Dermis microvascular lymphatic vessel endothelial cell (primary cell): Measurements from ENCODE around the gene SALL4. TPM values are rescaled to one million over a fixed set of nuclear protein-coding genes. Genes with fewer than 3 reads are reported as not detected.
"Not testable (repeated sequence)": the region's sequence is repeated elsewhere in the genome, so short reads cannot be mapped to it uniquely, and the experiment has no call there.

Source experiments
- DNase-seq, 2 donors: peaks; one replicate each; pipeline versions ENCODE4 v3.0.0 to v3.0.0-alpha.2; 2010; ENCODE audit warnings: low read depth in 2 of 2
- total RNA-seq: library from RNA; depleted of rRNA; stranded (reverse); fragments of >200 nt; gene quantifications from 2 replicates; pipeline ENCODE4 v1.2.1, GENCODE V29; 2014

The SALL4 gene
- total RNA-seq, 1 donor from 2014 or later = 0.26 TPM

DNA sequence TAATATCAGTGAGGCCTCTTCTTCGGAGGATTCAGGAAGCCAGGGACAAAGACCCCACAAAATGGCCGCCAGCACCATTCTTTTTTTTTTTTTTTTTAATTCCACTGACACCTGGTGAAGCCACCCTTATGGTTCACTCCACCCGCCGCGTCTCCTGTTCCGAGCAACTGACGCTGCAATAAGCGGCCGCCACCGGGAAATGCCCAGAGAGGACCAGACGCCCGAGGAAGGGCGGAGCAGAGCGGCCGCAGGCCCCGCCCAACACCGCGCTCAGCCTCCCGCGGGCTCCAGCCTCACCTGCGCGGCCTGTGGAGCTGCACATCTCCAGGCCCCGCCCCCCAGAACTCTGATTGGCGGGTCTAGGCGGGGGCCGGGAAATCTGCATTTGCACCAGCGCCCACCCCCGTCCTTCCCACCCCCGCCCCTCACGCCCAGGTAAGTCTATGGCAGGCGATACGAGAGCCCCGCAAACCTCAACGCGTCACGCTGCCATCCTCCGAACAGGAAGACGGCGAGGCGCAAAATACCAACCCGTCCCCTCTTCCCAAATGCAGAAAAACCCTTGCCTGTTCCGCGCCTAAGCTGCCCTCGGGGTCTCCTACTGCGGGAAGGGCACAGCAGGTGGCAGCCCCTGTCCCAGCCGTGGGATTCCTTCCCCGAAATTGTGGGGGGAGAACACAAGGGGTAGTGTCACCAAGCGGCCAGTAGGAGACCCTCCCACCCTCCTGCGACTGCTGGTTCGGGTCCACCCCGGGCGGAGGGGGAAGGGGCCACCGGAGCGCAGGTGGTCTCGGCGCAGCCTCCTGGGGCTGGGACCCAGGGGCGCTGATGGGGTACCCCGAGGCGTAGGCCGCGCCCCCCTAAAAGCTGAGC is 35.1 kb downstream of the SALL4 start:
- DNase-seq = peak; percentile 43 to 81

DNA sequence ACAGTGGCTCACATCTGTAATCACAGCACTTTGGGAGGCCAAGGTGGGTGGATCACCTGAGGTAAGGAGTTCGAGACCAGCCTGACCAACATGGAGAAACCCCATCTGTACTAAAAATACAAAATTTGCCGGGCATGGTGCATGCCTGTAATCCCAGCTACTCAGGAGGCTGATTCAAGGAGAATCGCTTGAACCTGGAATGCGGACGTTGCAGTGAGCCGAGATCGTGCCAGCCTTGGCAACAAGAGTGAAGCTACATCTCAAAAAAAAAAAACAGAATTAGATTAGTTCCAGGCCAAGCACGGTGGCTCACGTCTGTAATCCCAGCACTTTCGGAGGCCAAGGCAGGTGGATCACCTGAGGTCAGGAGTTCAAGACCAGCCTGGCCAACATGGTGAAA is 36.9 kb downstream of the SALL4 start:
- DNase-seq = not testable (repeated sequence)

DNA sequence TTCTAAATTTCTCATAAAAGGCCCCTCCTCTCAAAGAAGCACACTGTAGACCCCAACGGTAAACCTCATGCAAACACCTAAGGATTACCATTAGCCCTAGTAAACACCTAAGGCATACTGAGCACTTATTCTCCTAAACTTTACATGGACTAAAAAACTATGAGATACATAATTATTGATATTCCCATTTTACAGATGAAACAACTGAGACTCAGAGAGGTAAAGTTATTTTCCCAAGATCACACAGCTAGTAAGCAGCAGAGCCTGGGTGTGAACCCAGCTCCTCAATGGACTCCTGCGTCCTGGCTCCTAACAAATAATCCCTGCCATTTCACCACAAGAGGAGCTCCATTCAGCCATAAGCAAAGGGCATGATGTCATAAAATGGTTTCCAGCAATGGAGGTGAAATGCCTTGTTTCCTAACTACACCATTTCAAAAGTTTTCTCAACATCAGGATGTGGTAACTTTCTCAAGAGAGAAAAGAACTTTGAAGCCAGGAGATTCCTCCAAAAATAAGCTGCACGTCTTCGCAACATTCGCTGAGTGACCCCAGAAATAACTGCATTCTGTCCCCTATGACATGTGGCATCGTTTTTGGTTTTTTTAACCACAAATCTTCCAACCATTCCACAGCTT is 38.2 kb downstream of the SALL4 start:
- no peak for DNase-seq

DNA sequence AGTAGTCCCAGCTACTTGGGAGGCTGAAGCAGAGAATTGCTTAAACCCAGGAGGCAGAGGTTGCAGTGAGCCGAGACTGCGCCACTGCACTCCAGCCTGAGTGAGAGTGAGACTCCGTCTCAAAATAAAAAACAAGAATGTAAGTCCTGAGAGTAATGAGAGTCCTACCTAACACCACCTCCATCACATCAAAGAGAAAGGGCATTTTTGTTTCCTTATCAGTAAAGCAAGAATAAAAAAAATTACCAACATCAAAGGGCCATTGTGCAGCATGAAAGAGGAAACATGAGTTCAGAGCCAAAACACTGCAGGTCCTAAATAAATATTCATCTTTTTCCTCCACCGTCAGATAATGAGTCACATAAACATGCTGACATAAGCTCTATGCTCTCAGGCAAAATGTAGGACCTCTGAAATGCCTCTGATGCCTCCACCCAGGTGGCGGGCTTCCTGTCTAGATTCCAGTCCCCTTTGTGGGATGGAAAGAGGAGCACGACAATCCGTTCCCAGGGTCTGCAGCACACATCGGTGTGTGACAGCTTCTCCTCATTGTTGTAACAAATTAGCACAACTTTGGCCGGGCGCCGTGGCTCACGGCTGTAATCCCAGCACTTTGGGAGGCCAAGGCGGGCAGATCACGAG is 41.3 kb downstream of the SALL4 start:
- peak; percentile 95 for DNase-seq

DNA sequence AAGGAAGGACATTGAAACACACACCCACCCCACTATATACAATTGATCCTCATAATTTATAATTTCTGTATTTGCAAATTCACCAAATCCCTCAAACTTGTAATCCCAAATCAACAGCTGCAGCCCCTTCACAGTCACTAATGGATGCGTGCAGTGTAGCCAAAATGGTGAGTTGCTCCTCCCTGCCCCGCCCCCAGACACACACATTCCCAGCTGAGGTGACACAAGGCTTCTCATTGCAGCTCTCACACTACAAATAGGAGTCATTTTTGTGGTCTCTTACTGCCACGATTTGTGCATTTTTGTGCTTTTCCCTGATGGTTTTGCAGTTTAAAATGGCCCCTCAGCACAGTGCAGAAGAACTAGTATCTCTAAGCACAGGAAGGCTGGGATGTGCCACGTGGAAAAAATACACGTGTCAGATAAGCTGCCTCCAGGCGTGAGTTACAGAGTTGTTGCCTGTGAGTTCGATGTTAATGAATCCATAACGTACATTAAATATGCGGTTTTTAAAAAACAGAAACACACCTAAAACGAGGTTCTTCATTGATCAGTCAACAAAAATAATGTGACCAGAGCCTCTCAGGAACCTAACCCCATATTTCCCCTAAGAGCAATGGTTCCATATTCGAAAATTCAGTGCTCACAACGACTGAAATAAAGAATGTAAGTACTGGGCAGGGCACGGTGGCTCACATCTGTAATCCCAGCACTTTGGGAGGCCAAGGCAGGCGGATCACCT is 42.4 kb downstream of the SALL4 start:
- DNase-seq = no peak

DNA sequence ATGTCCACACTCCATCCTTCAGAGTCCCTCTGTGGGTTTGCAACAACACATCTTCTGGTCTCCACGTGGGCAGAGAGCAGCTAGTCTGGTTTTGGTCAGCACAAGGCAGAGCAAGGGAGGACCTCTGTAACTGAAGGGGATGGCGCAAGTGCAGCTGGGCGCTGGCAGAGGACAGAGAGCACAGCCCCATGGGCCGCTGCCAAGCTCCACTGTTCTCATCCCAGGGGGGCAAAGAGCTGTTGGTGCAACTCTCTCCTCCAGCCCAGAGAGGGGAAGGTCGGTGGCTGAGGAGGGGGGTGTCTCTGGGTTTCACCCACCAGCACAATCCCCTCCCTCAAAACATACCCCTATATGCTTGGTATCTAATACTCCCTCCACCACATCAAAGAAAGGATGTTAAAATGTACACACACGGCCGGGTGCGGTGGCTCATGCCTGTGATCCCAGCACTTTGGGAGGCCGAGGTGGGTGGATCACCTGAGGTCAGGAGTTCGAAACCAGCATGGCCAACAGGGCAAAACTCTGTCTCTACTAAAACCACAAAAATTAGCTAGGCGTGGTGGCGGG is 43.3 kb downstream of the SALL4 start:
- DNase-seq = no peak

DNA sequence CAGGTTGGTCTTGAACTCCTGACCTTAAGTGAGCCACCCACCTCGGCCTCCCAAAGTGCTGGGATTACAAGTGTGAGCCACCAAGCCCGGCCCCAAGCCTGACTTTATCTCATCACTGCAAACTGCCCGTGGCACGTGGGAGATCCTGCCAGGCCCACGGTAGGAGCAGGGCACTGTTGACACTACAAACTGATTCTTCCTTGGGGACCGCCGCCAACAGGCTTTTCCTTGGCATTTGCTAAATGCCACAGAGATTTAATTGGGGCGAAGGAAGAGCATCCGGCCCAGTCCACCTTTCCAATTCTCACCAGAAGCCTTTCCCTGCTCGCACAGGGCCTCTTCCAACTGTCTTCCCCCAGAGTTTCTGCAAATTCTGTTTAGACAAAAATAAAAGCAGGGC is 45.1 kb downstream of the SALL4 start:
- DNase-seq = no peak

DNA sequence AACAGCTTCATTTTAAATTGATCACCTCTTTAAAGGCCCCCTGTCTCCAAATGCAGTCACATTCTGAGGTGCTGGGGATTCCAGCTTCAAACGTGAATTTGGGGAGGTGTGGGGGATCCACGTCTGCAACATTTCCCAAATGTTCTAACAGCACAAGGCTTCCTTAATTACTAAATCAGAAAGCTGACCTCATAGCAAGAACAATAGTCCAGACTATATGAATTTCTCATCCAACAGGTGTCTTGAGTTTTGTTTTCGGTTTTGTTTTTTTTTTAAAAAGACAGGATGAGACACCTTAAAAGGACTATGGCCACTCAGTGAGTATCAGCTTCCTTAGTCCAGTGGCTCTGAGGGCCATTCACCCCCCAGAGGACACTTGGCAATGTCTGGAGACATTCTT is 45.7 kb downstream of the SALL4 start:
- no peak for DNase-seq

DNA sequence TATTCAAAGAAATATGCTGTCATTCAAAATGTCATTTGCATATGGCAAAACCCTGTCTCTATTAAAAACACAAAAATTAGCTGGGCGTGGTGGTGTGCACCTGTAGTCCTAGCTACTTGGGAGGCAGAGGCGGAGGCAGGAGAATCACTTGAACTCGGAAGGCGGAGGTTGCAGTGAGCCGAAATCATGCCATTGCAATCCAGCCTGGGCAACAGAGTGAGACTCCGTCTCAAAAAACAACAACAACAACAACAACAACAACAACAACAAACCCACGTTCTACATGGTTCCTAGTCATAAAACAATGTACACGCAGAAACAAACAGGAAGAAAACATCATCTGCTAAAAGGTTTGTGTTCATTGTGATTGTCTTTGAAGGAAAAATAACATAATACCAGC is 49.1 kb downstream of the SALL4 start:
- not testable (repeated sequence) for DNase-seq

DNA sequence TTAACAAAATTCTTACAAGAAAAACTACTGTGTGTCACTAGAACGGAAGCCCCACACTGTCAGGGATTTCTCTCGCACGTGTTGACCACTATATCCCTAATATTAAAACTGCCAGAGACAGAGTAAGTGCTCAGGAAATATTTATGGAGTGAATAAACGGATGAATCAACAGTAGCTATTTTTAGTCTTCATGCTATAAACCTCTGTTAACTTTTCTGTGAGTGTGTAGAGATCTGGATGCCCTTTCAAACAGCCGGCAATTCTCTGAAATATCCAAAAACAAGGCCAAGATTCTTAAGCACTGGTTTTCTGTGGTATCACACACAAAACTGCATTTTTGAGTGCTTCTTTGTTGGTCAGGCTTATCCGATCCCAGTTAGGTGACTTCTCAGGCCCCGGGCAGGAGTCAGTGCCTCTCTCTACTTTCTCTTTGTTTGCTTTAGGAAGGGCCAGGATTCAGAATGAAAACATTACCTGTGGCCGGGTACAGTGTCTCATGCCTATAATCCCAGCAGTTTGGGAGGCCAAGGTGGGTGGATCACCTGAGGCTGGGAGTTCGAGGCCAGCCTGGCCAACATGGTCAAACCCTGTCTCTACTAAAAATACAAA is 49.9 kb downstream of the SALL4 start:
- peak; percentile 78 to 90 for DNase-seq

DNA sequence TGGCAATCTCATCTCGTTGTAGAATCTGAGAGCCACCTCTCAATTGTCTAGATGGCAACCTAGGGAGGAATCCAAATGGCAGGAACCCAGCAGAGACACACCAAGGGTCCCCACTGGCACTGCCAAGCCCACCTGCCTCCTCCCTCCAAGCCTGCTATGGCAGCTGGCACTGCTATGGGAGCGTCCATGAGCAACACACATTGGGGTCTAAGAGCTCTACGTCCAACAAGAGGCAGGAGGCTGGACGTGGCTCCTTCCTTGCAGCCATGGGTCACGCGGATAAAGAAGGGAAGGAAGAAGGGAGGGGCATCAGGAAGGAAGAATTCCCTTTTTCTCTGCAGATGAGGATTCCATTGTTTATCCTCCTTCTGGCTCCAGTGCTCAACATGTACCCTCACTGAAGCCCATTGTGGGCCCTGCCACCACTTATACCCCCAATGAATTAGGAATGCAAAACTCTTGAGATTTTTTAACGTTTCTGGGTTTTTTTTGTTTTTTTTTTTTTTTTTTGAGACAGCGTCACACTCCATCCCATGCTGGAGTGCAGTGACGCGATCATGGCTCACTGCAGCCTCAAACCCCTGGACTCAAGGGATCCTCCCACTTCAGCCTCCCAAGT is 51.4 kb downstream of the SALL4 start:
- peak in 1 of 2 donors; percentile 12 for DNase-seq

DNA sequence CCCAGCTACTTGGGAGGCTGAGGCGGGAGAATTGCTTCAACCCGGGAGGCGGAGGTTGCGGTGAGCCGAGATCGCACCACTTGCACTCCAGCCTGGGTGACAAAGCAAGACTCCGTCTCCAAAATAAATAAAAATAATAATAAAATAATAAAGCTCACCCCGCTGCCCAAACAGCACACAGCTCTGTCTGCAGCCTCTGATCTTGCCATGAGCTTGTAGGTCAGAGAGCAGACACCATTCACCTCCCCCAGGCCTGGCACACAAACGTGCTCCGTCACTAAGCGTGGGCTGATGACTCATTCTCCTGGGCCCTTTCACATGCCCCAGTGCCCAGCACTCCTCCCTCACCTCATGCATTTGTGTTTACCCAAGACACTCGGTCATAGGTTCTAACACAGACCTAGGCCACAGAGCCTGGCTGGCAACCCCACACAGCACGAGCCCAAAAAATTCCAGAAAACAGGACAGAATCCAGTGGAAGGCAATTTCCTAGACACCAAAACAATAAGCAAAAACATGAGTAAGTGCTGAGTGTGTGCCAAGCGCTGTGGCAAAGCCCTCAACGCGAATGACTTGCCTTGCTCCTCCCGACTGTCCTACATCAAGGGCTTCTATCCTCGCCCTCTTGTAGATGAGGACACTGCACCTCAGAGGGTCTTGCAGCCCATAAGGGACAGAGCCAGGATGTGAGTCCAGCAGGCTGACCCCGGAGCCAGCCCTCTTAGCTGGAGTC is 52.1 kb downstream of the SALL4 start:
- DNase-seq = peak; percentile 96 to 99

DNA sequence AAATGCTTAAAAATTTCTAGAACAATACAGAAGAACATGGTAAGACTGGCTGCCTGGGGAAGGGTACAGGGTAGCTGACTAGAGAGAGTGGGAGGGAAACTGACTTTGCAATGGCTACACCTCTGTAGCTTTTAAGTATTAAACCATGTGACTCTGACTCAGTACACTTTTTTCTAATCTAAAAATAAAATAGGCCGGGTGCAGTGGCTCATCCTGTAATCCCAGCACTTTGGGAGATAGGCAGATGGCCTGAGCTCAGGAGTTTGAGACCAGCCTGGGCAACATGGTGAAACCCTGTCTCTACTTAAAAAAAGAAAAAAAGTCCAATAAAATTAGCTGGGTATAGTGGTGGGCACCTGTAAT is 52.7 kb downstream of the SALL4 start:
- peak; percentile 27 to 67 for DNase-seq

DNA sequence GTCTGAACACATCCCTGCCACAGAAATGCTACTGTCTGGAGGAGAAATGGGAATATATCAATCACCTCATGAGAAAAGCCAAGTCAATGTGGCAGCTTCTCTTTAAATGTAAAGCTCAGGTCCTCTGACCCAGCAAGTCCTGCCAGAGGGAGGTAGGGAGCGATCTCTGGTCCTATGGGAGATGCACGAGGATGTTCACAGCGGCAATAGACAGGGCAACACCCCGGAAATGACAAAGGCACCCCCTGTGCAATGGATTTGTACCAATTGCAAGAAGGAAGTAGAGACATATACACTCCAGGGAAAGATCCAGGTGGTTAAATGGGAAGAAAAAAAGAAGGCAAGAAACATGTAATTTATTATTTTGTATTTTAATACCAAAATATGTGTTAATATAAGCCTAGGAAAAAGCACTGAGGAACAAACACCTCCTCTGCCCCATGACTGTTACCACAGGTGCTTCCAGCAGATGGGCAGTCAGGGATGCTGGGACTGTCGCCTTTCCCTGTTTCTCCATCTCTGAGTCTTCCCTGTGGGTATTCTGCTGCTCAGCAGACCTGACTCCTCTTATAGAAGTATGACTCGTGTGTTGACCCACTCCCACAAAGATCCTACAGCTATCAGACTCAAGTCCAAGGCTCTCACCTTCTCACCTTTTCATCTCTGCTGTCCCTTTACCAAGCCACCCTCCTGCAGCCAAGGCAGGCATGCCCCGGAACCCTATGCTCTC is 55.0 kb downstream of the SALL4 start:
- no peak for DNase-seq

DNA sequence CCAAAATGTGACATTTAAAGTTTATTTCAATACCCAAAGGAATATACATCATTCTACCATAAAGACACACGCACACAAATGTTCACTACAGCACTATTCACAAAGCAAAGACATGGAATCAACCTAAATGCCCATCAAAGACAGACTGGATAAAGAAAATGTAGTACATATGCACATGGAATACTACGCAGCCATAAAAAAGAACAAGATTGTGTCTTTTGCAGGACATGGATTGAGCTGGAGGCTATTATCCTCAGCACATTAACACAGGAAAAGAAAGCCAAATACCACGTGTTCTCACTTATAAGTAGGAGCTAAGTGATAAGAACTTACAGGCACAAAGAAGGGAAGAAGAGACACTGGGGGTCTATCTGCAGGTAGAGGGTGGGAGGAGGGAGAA is 56.5 kb downstream of the SALL4 start:
- no peak for DNase-seq

DNA sequence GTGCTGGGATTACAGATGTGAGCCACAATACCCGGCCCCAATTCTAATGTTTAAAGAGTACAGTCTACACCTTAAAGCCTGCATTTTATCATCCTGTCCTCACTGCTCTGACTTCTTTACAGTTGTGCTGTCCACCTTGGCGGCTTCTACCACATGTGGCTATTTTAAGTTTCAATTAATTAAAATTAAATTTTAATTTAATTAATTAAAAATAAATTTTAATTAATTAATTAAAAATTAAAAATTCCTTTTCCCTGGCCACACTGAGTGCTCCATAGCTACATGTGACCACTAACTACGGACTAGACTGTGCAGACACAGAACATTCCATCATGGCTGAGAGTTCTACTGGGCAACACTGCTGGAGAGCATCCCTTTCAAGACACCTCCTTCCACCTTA is 61.5 kb downstream of the SALL4 start:
- DNase-seq = no peak

DNA sequence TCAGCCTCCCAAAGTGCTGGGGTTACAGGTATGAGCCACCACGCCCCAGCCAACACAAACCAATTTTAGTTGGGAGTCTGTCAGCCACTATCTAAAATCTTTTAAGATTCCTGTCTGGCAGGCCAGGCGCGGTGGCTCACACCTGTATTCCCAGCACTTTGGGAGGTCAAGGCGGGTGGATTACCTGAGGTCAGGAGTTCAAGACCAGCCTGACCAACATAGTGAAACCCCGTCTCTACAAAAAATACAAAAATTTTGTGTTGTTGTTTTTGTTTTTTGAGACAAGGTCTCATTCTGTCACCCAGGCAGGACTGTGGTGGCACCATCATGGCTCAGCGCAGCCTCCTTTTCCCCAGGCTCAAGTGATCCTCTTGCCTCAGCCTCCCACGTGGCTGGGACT is 62.0 kb downstream of the SALL4 start:
- not testable (repeated sequence) for DNase-seq

DNA sequence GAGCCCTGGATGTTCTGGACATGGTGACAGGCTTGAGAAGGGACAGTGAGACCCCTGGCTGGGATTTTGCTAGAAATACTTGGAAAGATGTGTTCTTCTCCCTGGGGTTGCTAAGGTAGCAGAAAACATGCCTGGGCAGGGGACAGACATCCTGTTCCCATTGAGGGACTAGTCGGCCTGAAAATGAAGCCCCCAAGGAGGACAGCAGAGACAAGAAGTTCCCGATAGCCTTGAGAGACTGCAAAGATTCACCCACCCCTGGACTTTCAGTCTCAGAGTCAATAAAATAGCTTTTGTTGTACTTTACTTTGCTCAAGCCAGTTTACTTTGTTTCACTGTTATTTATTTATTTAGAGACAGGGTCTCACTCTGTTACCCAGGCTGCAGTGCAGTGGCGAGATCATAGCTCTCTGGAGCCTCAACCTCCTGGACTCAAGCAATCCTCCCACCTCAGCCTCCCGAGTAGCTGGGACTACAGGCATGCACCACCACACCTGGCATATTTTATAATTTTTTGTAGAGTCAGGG is 62.5 kb downstream of the SALL4 start:
- no peak for DNase-seq

DNA sequence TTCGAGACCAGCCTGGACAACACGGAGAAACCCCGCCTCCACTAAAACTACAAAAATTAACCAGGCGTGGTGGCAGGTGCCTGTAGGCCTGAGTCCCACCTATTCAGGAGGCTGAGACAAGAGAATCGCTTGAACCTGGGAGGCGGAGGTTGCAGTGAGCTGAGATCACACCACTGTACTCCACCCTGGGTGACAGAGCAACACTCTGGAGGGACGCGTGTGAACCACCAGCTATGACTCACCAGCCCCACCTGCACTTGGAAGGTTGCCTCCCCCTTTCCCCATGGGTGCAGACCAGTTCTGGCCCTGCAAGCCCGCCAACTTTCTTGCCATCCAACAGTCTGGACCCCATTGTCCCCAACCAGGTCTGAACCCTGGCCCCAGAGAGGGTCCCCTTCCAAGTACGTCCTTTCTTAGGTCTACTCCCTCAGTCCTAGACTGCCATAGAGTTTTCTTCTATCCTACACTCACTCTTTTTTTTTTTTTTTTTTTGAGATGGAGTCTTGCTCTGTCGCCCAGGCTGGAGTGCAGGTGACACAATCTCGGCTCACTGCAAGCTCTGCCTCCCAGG is 63.4 kb downstream of the SALL4 start:
- no peak for DNase-seq
